Adrenal gland (tissue), 5 donors: ENCODE data around the gene TBC1D2B.

ENCODE experiments used
- POLR2A ChIP-seq, 2 donors: fragments of 450-650 bp; IDR thresholded peaks; one replicate each; pipeline ENCODE4 v1.6.1; 2017; ENCODE audit warnings: antibody characterized with exemption in 2 of 2, mild to moderate bottlenecking in 2 of 2, moderate library complexity in 1 of 2
- TF ChIP-seq, protein P1 (sequence below), 6 experiments: fragments of 450-650 bp in 4 of 6; fragments of 200-600 bp in 2 of 6; sonication (generic) in 1 of 6; IDR thresholded peaks; 1 replicate in 5 of 6; 2 replicates in 1 of 6; pipeline versions ENCODE4 v1.5.1 to v1.8.0; 2016 to 2021; ENCODE audit warnings: antibody characterized with exemption in 6 of 6, mild to moderate bottlenecking in 2 of 6, moderate library complexity in 1 of 6
- donor health status: DM: no; HTN: no; CAD: no.

DNA sequence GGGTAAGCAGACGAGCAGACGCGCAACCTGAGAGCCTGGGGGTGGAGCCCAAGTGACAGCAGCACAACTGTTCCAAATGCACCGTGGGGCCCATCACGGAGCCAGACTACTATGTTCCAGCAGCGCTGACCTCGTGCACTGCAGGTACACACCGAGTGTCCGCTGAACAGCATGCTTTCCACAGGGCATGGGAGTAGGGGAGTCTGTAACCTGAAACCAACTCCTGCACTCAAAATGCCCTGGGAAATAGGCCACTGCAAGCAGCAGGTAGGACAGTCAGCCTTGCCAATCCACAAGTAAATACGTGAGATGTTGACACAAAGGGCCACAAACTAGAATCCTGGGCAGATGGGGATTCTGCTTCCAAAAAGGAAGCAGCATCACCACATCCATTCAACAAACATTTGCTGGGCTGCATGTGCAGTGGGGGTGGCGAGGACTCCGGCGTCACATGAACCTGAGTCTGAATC is 73.9 kb downstream of the TBC1D2B start:
- TF ChIP-seq, protein P1, sequence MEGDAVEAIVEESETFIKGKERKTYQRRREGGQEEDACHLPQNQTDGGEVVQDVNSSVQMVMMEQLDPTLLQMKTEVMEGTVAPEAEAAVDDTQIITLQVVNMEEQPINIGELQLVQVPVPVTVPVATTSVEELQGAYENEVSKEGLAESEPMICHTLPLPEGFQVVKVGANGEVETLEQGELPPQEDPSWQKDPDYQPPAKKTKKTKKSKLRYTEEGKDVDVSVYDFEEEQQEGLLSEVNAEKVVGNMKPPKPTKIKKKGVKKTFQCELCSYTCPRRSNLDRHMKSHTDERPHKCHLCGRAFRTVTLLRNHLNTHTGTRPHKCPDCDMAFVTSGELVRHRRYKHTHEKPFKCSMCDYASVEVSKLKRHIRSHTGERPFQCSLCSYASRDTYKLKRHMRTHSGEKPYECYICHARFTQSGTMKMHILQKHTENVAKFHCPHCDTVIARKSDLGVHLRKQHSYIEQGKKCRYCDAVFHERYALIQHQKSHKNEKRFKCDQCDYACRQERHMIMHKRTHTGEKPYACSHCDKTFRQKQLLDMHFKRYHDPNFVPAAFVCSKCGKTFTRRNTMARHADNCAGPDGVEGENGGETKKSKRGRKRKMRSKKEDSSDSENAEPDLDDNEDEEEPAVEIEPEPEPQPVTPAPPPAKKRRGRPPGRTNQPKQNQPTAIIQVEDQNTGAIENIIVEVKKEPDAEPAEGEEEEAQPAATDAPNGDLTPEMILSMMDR (IDR thresholded peaks at IDR 0.05): no peak
- no peak for TF ChIP-seq POLR2A (IDR thresholded peaks at IDR 0.05)
